Activated T-cell treated with anti-CD3 and anti-CD28 coated beads, Interleukin-2, amount 50 U/mL, for 1 hour (primary cell): Measurements from ENCODE around the gene CCDC170.

Experiments used
- DNase-seq: peaks from one replicate; pipeline ENCODE4 v3.0.0-alpha.2; 2020

Gene CCDC170

DNA sequence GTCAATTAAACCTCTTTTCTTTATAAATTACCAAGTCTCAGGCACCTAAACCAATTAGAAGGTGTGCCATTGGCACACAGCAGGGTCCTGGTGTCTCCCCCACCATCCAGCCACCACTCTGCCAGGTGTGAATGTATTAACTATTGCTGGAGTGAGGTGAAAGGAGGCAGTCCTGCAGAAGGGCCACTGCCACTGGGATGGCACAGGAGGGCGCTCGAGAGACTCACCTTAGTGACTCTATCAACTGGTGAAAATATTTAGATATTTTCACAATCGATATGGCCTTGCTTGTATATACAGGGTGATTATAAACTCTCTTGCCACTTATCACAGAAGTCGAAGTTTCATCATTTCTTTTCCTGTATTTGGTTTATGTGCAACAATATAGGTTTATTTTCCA, 168.1 kb downstream of the CCDC170 start:
- no peak for DNase-seq

DNA sequence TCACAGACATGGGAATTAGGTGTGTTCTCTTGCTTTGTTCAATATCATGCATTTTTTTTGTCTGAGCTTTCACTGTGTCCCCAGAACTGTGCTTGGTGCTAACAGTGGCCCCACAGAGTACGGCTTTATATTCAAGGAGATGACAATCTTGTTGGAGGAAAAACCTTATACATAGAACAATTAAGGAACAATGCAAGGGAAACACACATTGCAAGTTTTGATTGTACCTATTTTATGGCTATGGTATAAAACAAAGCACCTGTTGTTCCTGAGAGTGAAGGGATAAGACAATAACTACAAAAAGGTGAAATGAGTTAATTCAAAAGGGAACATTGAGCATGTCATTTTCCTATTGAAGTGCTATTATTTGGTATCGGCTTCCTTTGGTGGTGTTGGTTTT, 169.7 kb downstream of the CCDC170 start:
- no peak for DNase-seq

DNA sequence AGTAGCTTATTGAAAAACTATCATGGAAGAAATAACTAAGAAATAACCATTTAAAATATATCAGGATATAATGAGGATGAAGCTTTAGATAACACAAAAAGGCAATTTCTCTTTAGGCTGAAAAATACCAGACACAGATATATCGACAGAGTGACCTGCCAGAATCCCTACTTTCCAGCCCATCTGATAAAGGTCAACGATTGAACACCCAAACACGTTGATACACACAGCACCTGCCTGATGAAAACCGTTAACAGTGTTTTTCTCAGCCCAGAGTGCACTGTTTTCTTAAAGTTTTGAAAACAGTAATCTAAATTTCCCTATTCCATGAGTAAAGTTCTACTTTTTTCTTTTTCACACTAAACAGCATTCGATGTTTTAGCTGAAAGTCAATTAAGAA, 170.6 kb downstream of the CCDC170 start:
- DNase-seq = no peak

DNA sequence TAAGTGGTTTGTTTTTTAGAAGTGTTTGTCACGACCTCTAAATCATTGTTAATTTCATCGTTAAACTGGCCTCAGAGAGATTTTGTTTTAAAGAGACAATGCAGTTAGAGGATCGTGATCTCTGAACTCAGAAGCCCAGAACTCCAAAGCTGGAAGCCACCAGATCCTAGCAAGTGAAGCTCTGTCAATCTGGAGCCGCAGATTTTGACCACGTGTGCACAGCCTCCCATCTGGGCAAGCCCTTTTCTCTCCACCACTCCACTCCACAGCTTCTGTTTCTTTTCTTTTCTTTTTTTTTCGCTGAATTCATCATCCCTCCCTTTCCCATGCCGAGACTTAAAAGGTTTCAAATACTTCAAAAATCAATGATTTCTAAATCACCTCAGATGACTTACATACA, 171.5 kb downstream of the CCDC170 start:
- DNase-seq = no peak

- no peak for DNase-seq
These were observed 172.7 kb downstream of the CCDC170 start for GRCh38 chr6:151666526-151666925.

GRCh38 chr6:151669208-151669560, 175.4 kb downstream of the CCDC170 start:
- no peak for DNase-seq

DNA sequence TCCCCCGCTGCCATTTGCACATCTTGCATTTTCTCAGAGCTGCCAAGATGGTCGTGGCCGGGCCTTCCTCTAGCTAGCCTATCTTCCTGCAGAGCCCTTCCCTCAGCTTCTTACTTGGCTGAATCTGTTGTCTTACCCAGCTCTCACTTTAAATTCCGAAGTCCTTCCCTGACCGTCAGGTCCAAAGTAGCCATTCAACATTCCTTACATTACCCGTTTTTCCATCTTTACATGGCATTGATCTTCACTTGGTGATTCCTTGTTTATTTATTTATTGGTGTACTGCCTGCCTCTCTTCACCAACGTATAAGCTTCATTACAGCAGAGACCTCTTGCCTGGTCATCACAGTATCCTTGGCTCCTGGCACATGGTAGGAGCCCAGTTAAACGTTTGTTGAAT, 176.3 kb downstream of the CCDC170 start:
- no peak for DNase-seq
